Epithelial cell of proximal tubule (primary cell): ENCODE results near the gene AKAP5. TPM values are rescaled to one million over a fixed set of nuclear protein-coding genes. Genes with fewer than 3 reads are reported as not detected.

Experiments
- DNase-seq: peaks from one replicate; pipeline ENCODE4 v3.0.0-alpha.2; 2011; ENCODE audit warnings: low read depth
- H3K4me3 ChIP-seq: 2 replicates; pipeline ENCODE4 v1.5.1; 2011; ENCODE audit warnings: low read depth, mild to moderate bottlenecking, low read length
- total RNA-seq: library from RNA; depleted of rRNA; stranded (reverse); fragments of >200 nt; gene quantifications from 2 replicates; pipeline ENCODE4 v1.2.3, GENCODE V29; 2015
- TF ChIP-seq, protein P1 (sequence below): conservative IDR thresholded peaks from 2 replicates; pipeline ENCODE4 v1.5.1; 2012; ENCODE audit warnings: low read depth, mild to moderate bottlenecking, low read length

The AKAP5 gene
- total RNA-seq, 1 donor from 2014 or later = 0.69 TPM

GRCh38 chr14:64459405-64460136 is 5.7 kb upstream of the AKAP5 start:
- TF ChIP-seq, protein P1, sequence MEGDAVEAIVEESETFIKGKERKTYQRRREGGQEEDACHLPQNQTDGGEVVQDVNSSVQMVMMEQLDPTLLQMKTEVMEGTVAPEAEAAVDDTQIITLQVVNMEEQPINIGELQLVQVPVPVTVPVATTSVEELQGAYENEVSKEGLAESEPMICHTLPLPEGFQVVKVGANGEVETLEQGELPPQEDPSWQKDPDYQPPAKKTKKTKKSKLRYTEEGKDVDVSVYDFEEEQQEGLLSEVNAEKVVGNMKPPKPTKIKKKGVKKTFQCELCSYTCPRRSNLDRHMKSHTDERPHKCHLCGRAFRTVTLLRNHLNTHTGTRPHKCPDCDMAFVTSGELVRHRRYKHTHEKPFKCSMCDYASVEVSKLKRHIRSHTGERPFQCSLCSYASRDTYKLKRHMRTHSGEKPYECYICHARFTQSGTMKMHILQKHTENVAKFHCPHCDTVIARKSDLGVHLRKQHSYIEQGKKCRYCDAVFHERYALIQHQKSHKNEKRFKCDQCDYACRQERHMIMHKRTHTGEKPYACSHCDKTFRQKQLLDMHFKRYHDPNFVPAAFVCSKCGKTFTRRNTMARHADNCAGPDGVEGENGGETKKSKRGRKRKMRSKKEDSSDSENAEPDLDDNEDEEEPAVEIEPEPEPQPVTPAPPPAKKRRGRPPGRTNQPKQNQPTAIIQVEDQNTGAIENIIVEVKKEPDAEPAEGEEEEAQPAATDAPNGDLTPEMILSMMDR = no peak
- no peak for DNase-seq
- no peak overlapping the region for H3K4me3 ChIP-seq

- no peak overlapping the region for H3K4me3 ChIP-seq
- no peak for DNase-seq
- TF ChIP-seq, protein P1 = no peak
Observed at GRCh38 chr14:64461221-64461620, 4.1 kb upstream of the AKAP5 start.

DNA sequence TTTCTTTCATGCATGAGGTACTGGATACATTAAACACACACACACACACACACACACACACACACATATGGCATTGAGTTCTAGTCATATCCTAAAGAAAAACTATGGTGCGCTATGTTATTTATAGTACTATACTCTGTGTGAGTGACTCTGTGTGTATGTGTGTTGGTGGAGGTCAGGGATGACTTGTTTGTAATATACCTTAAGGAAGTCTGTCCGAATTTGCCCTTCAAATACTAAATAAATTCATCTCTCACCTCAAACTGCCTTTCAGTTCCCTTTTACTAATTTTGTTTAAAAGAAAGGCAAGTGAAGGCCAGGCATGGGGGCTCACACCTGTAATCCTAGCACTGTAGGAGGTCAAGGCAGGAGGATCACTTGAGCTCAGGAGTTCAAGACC is 2.1 kb upstream of the AKAP5 start:
- TF ChIP-seq, protein P1 = no peak
- DNase-seq = no peak
- H3K4me3 ChIP-seq = no peak overlapping the region

GRCh38 chr14:64463873-64464272 is 1.4 kb upstream of the AKAP5 start:
- no peak for DNase-seq
- TF ChIP-seq, protein P1 = no peak
- H3K4me3 ChIP-seq = no peak overlapping the region

DNA sequence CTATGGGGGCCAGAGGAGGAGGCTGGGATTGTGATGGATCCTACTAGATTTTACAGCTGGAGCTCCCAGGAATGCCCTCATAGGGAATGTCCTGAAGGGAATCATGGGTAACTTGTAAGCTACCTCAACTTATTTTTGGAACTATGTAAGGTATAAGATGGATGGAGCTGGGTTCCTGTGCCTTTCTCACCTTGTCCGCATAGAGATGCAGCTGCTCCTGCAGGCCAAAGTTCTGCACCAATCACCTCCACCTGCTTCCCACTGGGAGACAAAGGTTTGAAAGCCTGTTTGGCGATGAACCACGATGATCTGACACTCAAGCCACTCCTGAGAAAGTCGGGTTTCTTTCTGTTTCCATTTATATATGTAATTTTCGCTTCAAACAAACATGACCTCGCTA is 648 bp upstream of the AKAP5 start:
- TF ChIP-seq, protein P1 = no peak
- no peak for DNase-seq
- H3K4me3 ChIP-seq = peak overlapping the region; percentile 69

GRCh38 chr14:64465831-64466554 is 694 bp downstream of the AKAP5 start:
- DNase-seq = no peak

More at GRCh38 chr14:64465831-64466554, 694 bp downstream of the AKAP5 start:
- H3K4me3 ChIP-seq = peak overlapping the region; percentile 69
- TF ChIP-seq, protein P1 = peak; percentile 42
